NCI-H345 (cell line): ENCODE data around the gene PLPPR2.
A peak's percentile ranks its signal among the peaks of the same experiment; 100 is the strongest.
"Not testable (repeated sequence)": the region's sequence is repeated elsewhere in the genome, so short reads cannot be mapped to it uniquely, and the experiment has no call there.

Source experiments
- DNase-seq: peaks from one replicate; lab custom pipeline; 2025; lab: John Stamatoyannopoulos, UW

Gene PLPPR2

GRCh38 chr19:11355160-11356073 lies at the start of gene PLPPR2:
Gene PLPPR2 (plus strand): TSS chr19:11355432. CDS start chr19:11357674, 2,242 bp downstream.
- peak; percentile 54 for DNase-seq

GRCh38 chr19:11306337-11306736 lies 48.9 kb upstream of the PLPPR2 start:
- DNase-seq = no peak

- DNase-seq = not testable (repeated sequence)
These were observed 34.8 kb upstream of the PLPPR2 start for GRCh38 chr19:11320278-11320995.

- no peak for DNase-seq
These were observed 33.8 kb upstream of the PLPPR2 start for GRCh38 chr19:11321191-11322126.

- DNase-seq = no peak
These were observed 32.8 kb upstream of the PLPPR2 start for GRCh38 chr19:11322269-11323024.

- DNase-seq = no peak
These were observed 31.6 kb upstream of the PLPPR2 start for GRCh38 chr19:11323601-11324078.

- DNase-seq = no peak
These were observed 31.1 kb upstream of the PLPPR2 start for GRCh38 chr19:11324079-11324661.

GRCh38 chr19:11324748-11325389 lies 30.4 kb upstream of the PLPPR2 start:
- no peak for DNase-seq

GRCh38 chr19:11325544-11325943 lies 29.7 kb upstream of the PLPPR2 start:
- no peak for DNase-seq

GRCh38 chr19:11330127-11330526 lies 25.1 kb upstream of the PLPPR2 start:
- no peak for DNase-seq

- no peak for DNase-seq
These were observed 23.7 kb upstream of the PLPPR2 start for GRCh38 chr19:11331502-11331901.

- DNase-seq = no peak
These were observed 22.4 kb upstream of the PLPPR2 start for GRCh38 chr19:11332822-11333221.

- not testable (repeated sequence) for DNase-seq
These were observed 21.4 kb upstream of the PLPPR2 start for GRCh38 chr19:11333838-11334237.

GRCh38 chr19:11335449-11336146 lies 19.6 kb upstream of the PLPPR2 start:
- DNase-seq = no peak

- DNase-seq = no peak
These were observed 18.2 kb upstream of the PLPPR2 start for GRCh38 chr19:11337080-11337479.

- no peak for DNase-seq
These were observed 17.1 kb upstream of the PLPPR2 start for GRCh38 chr19:11338121-11338520.

GRCh38 chr19:11338569-11339253 lies 16.5 kb upstream of the PLPPR2 start:
- DNase-seq = no peak

- DNase-seq = no peak
These were observed 15.8 kb upstream of the PLPPR2 start, which contains the start of gene RAB3D for GRCh38 chr19:11339254-11340098. Gene RAB3D (minus strand): TSS chr19:11339657. CDS start chr19:11337399, 2,258 bp downstream.
